Stimulated activated CD8-positive, alpha-beta memory T cell treated with anti-CD3 and anti-CD28 coated beads, Interleukin-4, amount 100 ng/mL, for 48 hours (primary cell): ENCODE results near the gene TEC.
"Not testable (repeated sequence)": the region's sequence is repeated elsewhere in the genome, so short reads cannot be mapped to it uniquely, and the experiment has no call there.

Experiments used
- DNase-seq: peaks from one replicate; pipeline ENCODE4 v3.0.0-alpha.2; 2020

Gene TEC

DNA sequence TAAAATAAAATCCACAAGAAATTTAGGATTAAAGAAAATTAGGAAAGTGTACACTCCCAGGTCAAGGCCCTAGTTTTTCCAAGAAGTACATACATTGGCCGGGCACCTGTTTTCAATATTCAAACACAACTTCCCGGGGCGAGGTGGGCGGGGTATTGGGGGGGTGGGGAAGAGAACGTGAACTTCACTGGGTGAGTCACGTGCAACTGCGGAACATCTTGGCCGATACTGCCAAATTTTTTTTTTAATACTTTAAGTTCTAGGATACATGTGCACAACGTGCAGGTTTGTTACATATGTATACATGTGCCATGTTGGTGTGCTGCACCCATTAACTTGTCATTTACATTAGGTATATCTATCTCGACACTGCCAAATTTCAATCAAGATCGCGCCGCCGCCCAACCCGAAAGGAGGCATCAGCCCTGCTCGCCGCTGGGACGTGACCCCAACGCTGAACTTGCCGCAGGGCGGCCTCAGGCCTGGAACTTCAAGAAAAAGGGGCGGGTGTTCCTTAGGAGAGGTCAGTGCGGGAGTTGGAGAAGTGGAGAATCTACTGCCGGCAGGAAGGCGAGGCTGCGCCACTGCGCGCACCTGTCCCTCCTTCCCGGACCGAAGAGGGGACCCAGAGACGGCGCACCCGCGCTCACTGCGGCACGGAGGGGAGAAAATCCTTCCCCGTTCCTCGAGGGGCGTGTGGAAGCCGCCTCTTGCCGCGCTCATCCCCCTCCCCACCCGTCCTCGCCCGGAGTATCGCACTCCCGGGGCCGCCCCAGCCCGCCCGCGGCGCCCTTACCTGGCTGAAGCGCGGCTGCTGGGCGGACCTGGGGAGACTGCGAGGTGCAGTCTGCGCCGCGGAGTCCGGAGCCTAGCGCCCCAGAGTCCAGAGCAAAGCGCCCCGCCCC lies at the start of gene TEC:
TEC (minus strand) TSS at position 883 of the 905 bp plus-strand sequence. CDS start 41,224 bp downstream, outside the sequence.
- peak; percentile 65 for DNase-seq

DNA sequence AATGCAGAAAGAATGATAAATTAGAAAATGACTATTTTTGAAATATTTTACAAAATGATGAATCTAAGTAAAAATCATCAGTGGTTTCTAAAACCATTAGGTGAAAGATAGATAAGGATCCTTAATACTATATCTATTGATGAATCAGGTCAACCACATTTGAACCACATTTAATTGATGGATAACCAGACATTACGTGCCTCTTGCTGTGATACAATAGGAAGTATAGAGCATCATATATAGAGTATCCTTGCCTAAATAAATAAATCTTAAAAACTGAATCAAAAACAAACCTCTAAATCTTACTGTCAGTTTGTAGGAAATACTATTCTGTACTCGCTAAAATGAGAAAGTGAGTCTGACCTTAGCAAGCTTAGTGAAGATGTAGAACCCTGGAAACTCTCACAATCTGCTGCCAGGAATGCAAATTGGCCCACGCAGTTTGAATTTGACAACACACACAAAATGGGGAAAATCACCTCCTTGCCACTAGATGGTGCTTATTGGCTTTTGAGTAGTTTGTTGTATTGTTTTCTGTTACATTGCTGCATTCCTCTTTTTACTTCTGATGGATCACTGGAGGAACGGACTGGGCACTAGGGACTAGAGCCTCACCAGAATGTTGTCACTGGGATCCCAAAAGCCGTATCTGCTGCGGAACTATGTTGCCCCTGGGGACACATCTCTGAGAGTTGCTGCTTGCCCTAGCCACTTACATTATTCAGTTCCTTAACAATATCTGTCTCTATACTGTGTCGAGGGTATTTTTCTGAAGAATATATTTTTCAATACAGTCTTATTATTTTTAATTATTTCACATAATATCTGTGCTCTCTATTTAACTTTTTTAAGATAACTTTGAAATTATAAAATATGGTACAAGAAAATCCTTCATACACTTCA lies 46.3 kb upstream of the TEC start:
- DNase-seq, result peak; percentile 28

DNA sequence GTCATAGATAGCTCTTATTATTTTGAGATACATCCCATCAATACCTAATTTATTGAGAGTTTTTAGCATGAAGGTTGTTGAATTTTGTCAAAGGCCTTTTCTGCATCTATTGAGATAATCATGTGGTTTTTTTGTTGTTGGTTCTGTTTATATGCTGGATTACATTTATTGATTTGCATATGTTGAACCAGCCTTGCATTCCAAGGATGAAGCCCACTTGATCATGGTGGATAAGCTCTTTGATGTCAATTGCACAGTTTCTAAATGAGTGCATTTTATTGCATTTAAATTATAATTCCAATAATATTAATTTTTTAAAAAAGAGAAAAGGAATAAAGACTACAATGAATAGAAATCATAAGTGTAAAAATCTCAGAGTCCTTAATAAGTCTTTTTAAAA lies 45.1 kb upstream of the TEC start:
- DNase-seq, result not testable (repeated sequence)

- DNase-seq, result no peak
Observed at GRCh38 chr4:48311896-48312295, 42.3 kb upstream of the TEC start.

- DNase-seq, result no peak
Observed at GRCh38 chr4:48308901-48309300, 39.3 kb upstream of the TEC start.

- DNase-seq, result no peak
Observed at GRCh38 chr4:48307528-48307927, 37.9 kb upstream of the TEC start.

- DNase-seq, result no peak
Observed at GRCh38 chr4:48305508-48305907, 35.9 kb upstream of the TEC start.

DNA sequence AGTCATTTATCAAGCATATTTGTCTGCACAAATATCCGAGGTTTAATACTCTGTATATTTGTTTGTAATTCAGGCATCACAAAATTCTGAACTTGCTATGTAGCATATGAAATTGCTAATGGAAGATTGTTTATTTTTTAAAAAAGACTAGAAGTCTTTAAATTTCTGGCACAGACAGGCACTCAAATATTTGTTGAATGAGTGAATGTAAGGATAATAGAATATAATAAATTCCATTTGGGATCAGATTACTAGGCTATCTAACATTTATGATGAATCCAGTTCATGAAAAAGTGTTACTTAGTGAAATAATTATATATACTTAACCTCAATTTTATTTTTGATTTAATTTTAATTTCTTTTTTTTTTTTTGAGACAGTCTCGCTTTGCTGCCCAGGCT lies 30.4 kb upstream of the TEC start:
- no peak for DNase-seq

DNA sequence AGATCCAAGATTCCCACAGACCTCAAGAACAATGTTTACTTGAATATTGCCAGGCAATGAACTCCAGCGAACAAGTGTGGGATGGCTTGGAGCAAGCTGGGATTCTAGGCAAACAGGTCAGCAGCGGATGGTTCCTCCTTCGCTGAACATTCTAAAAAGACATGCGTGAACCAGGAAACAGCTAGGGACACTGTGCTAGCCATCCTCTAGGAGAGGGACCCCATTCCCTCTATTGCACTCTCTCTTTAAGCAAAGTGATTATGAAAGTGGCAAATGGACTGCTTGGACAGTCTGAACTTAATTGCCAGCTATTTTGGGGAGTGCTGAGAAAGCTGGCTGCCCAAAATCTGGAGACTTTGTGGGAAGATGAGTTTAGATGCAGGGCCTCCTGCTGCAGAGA lies 29.9 kb upstream of the TEC start:
- no peak for DNase-seq

DNA sequence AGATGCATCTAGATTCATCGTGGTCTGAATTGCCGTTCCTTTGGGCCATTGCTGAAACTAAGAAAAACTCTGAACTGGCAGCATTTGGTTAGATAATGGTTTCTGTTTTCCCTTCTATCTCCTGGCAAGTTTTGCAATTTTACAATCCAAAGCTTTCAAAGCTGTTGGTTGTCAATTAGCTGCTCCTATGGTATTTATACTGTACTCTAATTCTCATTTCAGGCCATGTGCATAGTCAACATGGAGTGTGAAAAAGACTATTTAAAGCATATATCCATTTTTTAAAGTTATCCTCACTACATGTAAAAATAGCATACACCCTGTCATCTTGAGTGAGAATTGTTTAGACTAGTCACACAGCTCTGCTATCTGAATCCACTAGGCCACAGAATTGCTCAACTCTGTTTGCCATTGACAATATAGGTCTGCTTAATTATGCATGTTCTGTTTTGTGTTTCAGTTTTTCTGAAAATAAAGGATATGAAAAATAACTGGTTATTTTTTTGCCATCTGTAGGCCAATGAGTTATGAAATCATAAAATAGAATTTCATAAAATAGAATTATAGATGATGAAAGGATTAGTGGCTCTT lies 27.7 kb upstream of the TEC start:
- DNase-seq, result no peak

DNA sequence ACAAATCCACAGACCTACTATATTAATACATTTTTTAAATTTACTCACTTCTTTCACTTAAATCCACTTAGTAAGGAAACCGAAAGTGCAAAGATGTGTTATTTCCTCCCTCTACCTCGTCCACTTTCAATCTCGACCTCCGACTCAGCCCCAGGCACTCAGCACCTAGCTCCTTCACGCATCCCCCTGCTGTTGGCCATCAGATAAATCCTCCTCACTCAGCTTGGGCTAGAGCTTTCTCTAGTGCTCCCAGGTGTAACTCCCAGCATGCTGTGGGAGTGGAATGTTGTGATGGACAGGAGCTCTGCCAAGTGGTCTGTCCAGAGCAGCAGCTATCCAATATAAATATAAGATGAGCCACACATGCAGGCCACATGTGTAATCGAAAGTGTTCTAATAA lies 26.7 kb upstream of the TEC start:
- no peak for DNase-seq

DNA sequence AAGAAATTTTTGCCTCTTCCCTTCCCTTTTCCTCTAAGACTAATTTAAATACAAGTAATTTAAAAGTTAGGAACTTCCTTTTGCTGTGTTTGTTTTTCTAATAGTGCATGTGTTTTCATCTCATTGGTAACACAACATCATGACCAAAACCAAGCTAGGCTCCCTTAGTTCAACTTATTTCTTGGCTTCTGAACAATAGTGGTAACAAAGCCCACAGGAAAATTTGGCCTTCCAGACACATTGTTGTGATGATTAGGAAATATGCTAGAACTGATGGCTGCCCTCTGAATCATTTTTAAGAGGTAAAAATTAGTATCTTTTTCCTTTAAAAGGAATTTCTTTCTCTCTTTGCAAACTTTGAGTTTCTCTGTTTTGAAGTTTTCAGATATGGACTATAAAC lies 25.5 kb upstream of the TEC start:
- DNase-seq, result no peak

DNA sequence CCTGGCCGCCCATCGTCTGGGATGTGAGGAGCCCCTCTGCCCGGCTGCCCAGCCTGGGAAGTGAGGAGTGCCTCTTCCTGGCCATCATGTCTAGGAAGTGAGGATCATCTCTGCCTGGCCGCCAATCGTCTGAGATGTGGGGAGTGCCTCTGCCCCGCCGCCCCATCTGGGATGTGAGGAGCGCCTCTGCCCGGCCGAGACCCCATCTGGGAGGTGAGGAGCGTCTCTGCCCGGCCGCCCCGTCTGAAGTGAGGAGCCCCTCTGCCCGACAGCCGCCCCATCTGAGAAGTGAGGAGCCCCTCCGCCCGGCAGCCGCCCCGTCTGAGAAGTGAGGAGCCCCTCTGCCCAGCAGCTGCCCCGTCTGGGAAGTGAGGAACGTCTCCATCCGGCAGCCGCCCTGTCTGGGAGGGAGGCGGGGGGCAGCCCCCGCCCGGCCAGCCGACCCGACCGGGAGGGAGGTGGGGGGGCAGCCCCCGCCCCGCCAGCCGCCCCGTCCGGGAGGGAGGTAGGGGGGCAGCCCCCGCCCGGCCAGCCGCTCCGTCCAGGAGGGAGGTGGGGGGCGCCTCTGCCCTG lies 22.7 kb upstream of the TEC start:
- not testable (repeated sequence) for DNase-seq

- DNase-seq, result peak; percentile 30
Observed at GRCh38 chr4:48290146-48290772, 20.6 kb upstream of the TEC start.

GRCh38 chr4:48286060-48286459 lies 16.4 kb upstream of the TEC start:
- not testable (repeated sequence) for DNase-seq

DNA sequence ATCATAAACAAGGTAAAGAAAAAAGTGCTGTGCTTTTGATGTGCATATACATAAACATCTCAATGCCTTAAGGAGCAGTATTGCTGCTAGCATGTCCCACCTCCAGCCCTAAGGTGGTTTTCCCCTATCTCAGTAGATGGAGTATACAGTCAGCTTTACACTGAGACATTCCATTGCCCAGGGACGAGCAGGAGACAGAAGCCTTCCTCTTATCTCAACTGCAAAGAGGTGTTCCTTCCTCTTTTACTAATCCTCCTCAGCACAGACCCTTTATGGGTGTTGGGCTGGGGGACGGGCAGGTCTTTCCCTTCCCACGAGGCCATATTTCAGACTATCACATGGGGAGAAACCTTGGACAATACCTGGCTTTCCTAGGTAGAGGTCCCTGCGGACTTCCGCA lies 16.0 kb upstream of the TEC start:
- not testable (repeated sequence) for DNase-seq

DNA sequence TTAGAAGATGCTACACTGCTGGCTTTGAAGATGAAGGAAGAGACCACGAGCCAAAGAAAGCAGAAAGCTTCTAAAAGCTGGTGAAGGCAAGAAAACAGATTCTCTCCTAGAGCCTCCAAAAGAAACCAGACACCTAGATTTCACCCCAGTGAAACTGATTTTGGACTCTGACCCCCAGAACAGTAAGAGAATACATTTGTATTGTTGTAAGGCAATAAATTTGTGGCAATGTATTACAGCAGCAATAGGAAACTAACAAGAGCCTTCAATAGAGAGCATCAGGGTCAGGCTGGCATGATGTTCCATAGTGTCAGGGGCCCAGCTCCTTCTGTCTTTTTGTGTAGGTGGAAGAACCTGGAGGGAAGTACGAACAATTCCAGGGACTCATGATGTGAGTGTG lies 6.0 kb upstream of the TEC start:
- no peak for DNase-seq

- DNase-seq, result no peak
Observed at GRCh38 chr4:48275247-48275646, 5.6 kb upstream of the TEC start.

DNA sequence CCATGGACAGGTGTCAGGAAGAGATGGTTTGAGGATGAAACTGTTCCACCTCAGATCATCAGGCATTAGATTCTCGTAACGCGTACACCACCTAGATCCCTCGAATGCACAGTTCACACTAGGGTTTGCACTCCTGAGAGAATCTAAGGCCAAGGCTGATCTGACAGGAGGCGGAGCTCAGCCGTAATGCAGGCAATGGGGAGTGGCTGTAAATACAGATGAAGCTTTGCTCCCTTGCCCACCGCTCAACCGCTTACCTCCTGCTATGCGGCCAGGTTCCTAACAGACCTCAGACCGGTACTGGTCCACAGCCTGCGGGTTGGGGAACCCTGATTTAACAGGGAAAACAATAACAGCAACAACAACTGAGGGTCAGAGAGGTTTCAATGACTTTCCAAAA lies 2.0 kb upstream of the TEC start:
- DNase-seq, result no peak

- DNase-seq, result peak; percentile 36
Observed at GRCh38 chr4:48270951-48271473, 1.4 kb upstream of the TEC start.

- no peak for DNase-seq
Observed at GRCh38 chr4:48270523-48270897, 872 bp upstream of the TEC start.

DNA sequence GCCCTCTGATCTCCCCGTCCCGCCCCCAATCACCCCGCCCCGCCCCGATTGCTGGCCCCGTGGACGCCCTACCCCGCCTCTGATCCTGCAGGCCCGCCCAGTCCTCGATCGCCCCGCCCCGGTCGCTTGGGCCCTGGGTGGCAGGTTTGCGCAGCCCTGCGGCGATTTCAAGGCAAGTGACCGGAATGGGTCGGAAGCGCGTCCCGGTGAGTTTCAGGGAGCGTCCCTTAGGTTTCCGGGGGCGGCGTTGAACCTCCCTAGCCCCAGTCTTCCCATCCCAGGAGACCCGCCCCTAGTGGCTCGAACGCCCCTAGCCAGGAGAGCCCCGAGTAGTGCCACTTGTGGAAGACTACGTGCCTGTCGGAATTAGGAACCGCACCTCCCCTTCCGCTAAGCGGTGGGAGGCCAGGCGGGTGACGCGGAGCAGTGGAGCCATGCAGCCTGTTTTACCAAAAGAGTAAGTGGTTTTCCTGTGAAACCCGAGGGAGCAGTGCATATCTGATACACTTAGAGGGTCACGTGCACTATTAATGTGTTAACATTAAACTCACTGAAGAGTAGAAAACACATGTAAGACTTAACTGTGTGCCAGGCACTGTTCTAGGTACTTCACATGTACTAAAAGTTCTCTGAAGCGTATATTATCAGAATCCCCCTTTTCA lies 354 bp upstream of the TEC start:
- DNase-seq, result peak; percentile 96
